SK-N-MC (cell line): ENCODE results near the gene MAML3.

ENCODE experiments used
- EZH2 ChIP-seq: fragments of 200-600 bp; sonication (generic); IDR thresholded peaks from one replicate; pipeline ENCODE4 v1.6.1; 2017; ENCODE audit warnings: antibody characterized with exemption
- POLR2AphosphoS5 ChIP-seq: IDR thresholded peaks from 2 replicates; pipeline ENCODE4 v1.6.1; 2012; ENCODE audit warnings: mild to moderate bottlenecking, low read depth, low read length, borderline replicate concordance

DNA sequence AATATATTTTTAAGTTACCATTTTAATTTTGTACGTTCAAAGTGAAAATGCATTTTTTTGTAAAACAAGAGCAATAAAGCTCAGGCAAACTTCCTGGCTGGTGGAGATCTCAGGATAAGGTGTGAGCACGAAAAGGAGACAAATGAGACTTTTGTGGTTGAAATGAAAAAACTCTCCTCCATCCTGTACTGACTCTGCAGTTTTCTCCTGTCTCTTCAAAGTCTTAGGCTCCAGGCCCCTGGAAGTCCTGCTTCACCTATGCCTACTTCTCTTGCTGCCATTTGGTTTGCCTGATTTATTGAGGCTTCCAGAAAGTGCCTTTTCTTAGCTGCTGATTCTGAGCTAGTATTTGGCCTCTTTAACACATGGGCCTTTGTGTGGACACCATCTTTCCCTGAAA, 77.7 kb downstream of the MAML3 start:
- TF ChIP-seq EZH2 (no peak), POLR2AphosphoS5 (no peak)
